Naive B cell (primary cell): ENCODE data around the gene ADRA1B. TPM values are rescaled to one million over a fixed set of nuclear protein-coding genes. Genes with fewer than 3 reads are reported as not detected.
"Not testable (repeated sequence)": the region's sequence is repeated elsewhere in the genome, so short reads cannot be mapped to it uniquely, and the experiment has no call there.

Experiments
- ATAC-seq, 2 donors: fragments of 150-1000 bp; cut with Tn5 transposase; 2 replicates each; pipeline ENCODE4 v1.10.0; 2021; ENCODE audit warnings: low read depth in 2 of 2, mild to moderate bottlenecking in 2 of 2, moderate library complexity in 2 of 2
- DNase-seq: peaks from one replicate; pipeline ENCODE4 v3.0.0; 2022
- H3K27ac Mint-ChIP-seq, 6 donors: one replicate each; pipeline ENCODE4 v1.8.0; 2020 to 2022; ENCODE audit warnings: mild to moderate bottlenecking in 6 of 6, mixed read lengths in 6 of 6, moderate library complexity in 5 of 6, inconsistent platforms in 2 of 6
- H3K27me3 Mint-ChIP-seq, 3 donors: one replicate each; pipeline ENCODE4 v1.8.0; 2021 to 2022; ENCODE audit warnings: mixed read lengths in 3 of 3, mild to moderate bottlenecking in 1 of 3
- H3K36me3 Mint-ChIP-seq, 2 donors: one replicate each; pipeline ENCODE4 v1.8.0; 2020 to 2022; ENCODE audit warnings: mixed read lengths in 2 of 2, inconsistent platforms in 1 of 2, mild to moderate bottlenecking in 1 of 2
- H3K4me1 Mint-ChIP-seq, 3 donors: one replicate each; pipeline ENCODE4 v1.8.0; 2020 to 2022; ENCODE audit warnings: mixed read lengths in 3 of 3, inconsistent platforms in 1 of 3, mild to moderate bottlenecking in 1 of 3, moderate library complexity in 1 of 3
- H3K4me3 Mint-ChIP-seq, 8 donors: one replicate each; pipeline ENCODE4 v1.8.0; 2020 to 2022; ENCODE audit warnings: mild to moderate bottlenecking in 8 of 8, mixed read lengths in 8 of 8, moderate library complexity in 8 of 8, inconsistent platforms in 2 of 8
- H3K9me3 Mint-ChIP-seq, 7 donors: one replicate each; pipeline ENCODE4 v1.8.0; 2020 to 2022; ENCODE audit warnings: mixed read lengths in 7 of 7, mild to moderate bottlenecking in 5 of 7, inconsistent platforms in 2 of 7, moderate library complexity in 1 of 7
- polyA plus RNA-seq, 6 donors: library from polyadenylated mRNA; unstranded; fragments of 300-500 nt; fragmentation: Illumina TruSeq; gene quantifications; one replicate each; pipeline ENCODE4 v1.2.3, GENCODE V29; 2021; ENCODE audit warnings: low read depth in 6 of 6

Gene ADRA1B
- polyA plus RNA-seq, 6 donors from 2014 or later, result not detected

- H3K4me1 Mint-ChIP-seq, result no peaks in the 10 kb centered on the region
- DNase-seq (no peak), ATAC-seq (no peak)
- peaks cover 33 to 46% (median 37%) of the 10 kb centered on the region in 3 donors for H3K27me3 Mint-ChIP-seq
- H3K36me3 Mint-ChIP-seq, result no peaks in the 10 kb centered on the region
- no peak overlapping the region for H3K4me3 Mint-ChIP-seq
- no peaks in the 10 kb centered on the region for H3K9me3 Mint-ChIP-seq
- H3K27ac Mint-ChIP-seq, result no peak overlapping the region
Measured at GRCh38 chr5:159947708-159948358, 31.6 kb downstream of the ADRA1B start.

GRCh38 chr5:159951387-159951786 lies 35.1 kb downstream of the ADRA1B start:
- DNase-seq (no peak), ATAC-seq (no peak)
- Mint-ChIP-seq H3K4me3 (no peak overlapping the region), H3K36me3 (no peaks in the 10 kb centered on the region), H3K27me3 (peaks cover 22 to 36% (median 33%) of the 10 kb centered on the region in 3 donors), H3K27ac (no peak overlapping the region), H3K4me1 (no peaks in the 10 kb centered on the region), H3K9me3 (no peaks in the 10 kb centered on the region)

- no peak overlapping the region for H3K4me3 Mint-ChIP-seq
- DNase-seq, result no peak
- H3K4me1 Mint-ChIP-seq, result no peaks in the 10 kb centered on the region
- H3K9me3 Mint-ChIP-seq, result no peaks in the 10 kb centered on the region
- H3K27ac Mint-ChIP-seq, result no peak overlapping the region
- H3K36me3 Mint-ChIP-seq, result no peaks in the 10 kb centered on the region
- H3K27me3 Mint-ChIP-seq, result peaks cover 18 to 36% (median 32%) of the 10 kb centered on the region in 3 donors
- ATAC-seq, result no peak
Measured at GRCh38 chr5:159951834-159952233, 35.6 kb downstream of the ADRA1B start.

GRCh38 chr5:159953609-159954008 lies 37.3 kb downstream of the ADRA1B start:
- H3K27me3 Mint-ChIP-seq, result peaks cover 17 to 36% (median 32%) of the 10 kb centered on the region in 3 donors
- H3K4me1 Mint-ChIP-seq, result no peaks in the 10 kb centered on the region
- H3K9me3 Mint-ChIP-seq, result no peaks in the 10 kb centered on the region
- ATAC-seq (no peak), DNase-seq (no peak)
- no peaks in the 10 kb centered on the region for H3K36me3 Mint-ChIP-seq
- H3K4me3 Mint-ChIP-seq, result no peak overlapping the region
- H3K27ac Mint-ChIP-seq, result no peak overlapping the region

- Mint-ChIP-seq H3K4me3 (no peak overlapping the region), H3K4me1 (no peaks in the 10 kb centered on the region), H3K9me3 (no peaks in the 10 kb centered on the region), H3K36me3 (no peaks in the 10 kb centered on the region), H3K27ac (no peak overlapping the region), H3K27me3 (peaks cover 13 to 25% (median 24%) of the 10 kb centered on the region in 3 donors)
- no peak for DNase-seq
- ATAC-seq, result no peak
Measured at GRCh38 chr5:159955056-159955624, 38.9 kb downstream of the ADRA1B start.

GRCh38 chr5:159956074-159956473 lies 39.8 kb downstream of the ADRA1B start:
- Mint-ChIP-seq H3K27ac (no peak overlapping the region), H3K36me3 (no peaks in the 10 kb centered on the region), H3K9me3 (no peaks in the 10 kb centered on the region), H3K27me3 (peaks cover 13 to 22% (median 18%) of the 10 kb centered on the region in 3 donors), H3K4me3 (no peak overlapping the region), H3K4me1 (no peaks in the 10 kb centered on the region)
- DNase-seq, result no peak
- no peak for ATAC-seq

GRCh38 chr5:159961176-159962160 lies 45.2 kb downstream of the ADRA1B start:
- H3K4me3 Mint-ChIP-seq, result no peak overlapping the region

GRCh38 chr5:159962214-159962613 lies 45.9 kb downstream of the ADRA1B start:
- H3K4me3 Mint-ChIP-seq, result no peak overlapping the region
- peaks cover 19 to 32% (median 25%) of the 10 kb centered on the region in 3 donors for H3K27me3 Mint-ChIP-seq
- no peaks in the 10 kb centered on the region for H3K9me3 Mint-ChIP-seq
- H3K27ac Mint-ChIP-seq, result peak overlapping the region in 1 of 6 donors; percentile 47
- ATAC-seq, result no peak
- no peaks in the 10 kb centered on the region for H3K36me3 Mint-ChIP-seq
- H3K4me1 Mint-ChIP-seq, result peaks cover 0 to 7% (median 0%) of the 10 kb centered on the region in 3 donors
- no peak for DNase-seq

More at GRCh38 chr5:159961176-159962160, 45.2 kb downstream of the ADRA1B start:
- Mint-ChIP-seq H3K27ac (no peak overlapping the region), H3K27me3 (peaks cover 13 to 28% (median 18%) of the 10 kb centered on the region in 3 donors), H3K36me3 (no peaks in the 10 kb centered on the region), H3K4me1 (peaks cover 0 to 7% (median 0%) of the 10 kb centered on the region in 3 donors), H3K9me3 (no peaks in the 10 kb centered on the region)
- DNase-seq (no peak), ATAC-seq (no peak)

- Mint-ChIP-seq H3K36me3 (no peaks in the 10 kb centered on the region), H3K27me3 (peaks cover 33 to 40% (median 36%) of the 10 kb centered on the region in 3 donors), H3K9me3 (no peaks in the 10 kb centered on the region), H3K27ac (no peak overlapping the region), H3K4me3 (no peak overlapping the region), H3K4me1 (peaks cover 0 to 7% (median 0%) of the 10 kb centered on the region in 3 donors)
- no peak for DNase-seq
- ATAC-seq, result no peak
Measured at GRCh38 chr5:159963935-159964334, 47.7 kb downstream of the ADRA1B start.

- DNase-seq (no peak), ATAC-seq (peak; percentile 37 to 40)
- Mint-ChIP-seq H3K9me3 (no peaks in the 10 kb centered on the region), H3K4me1 (peaks cover 0 to 7% (median 0%) of the 10 kb centered on the region in 3 donors), H3K27me3 (peaks cover 35 to 45% (median 42%) of the 10 kb centered on the region in 3 donors), H3K27ac (no peak overlapping the region), H3K36me3 (no peaks in the 10 kb centered on the region), H3K4me3 (no peak overlapping the region)
Measured at GRCh38 chr5:159965031-159965837, 49.0 kb downstream of the ADRA1B start.

GRCh38 chr5:159965838-159966128 lies 49.5 kb downstream of the ADRA1B start:
- H3K4me1 Mint-ChIP-seq, DNase-seq, H3K36me3 Mint-ChIP-seq, H3K4me3 Mint-ChIP-seq, H3K27ac Mint-ChIP-seq, ATAC-seq, H3K9me3 Mint-ChIP-seq: not testable (repeated sequence)
- H3K27me3 Mint-ChIP-seq, result peaks cover 40 to 51% (median 48%) of the 10 kb centered on the region in 3 donors

- peaks cover 15 to 17% (median 17%) of the 10 kb centered on the region in 3 donors for H3K4me1 Mint-ChIP-seq
- peak overlapping the region in 1 of 6 donors; percentile 48 for H3K27ac Mint-ChIP-seq
- H3K27me3 Mint-ChIP-seq, result peaks cover 69 to 82% (median 76%) of the 10 kb centered on the region in 3 donors
- no peak overlapping the region for H3K4me3 Mint-ChIP-seq
- DNase-seq (no peak), ATAC-seq (no peak)
- no peaks in the 10 kb centered on the region for H3K9me3 Mint-ChIP-seq
- no peaks in the 10 kb centered on the region for H3K36me3 Mint-ChIP-seq
Measured at GRCh38 chr5:159969966-159970365, 53.7 kb downstream of the ADRA1B start.

- Mint-ChIP-seq H3K27ac (no peak overlapping the region), H3K4me3 (peak overlapping the region in 4 of 8 donors; percentile 54 to 69 (median 67)), H3K27me3 (peaks cover 69 to 79% (median 70%) of the 10 kb centered on the region in 3 donors), H3K4me1 (peaks cover 11 to 17% (median 15%) of the 10 kb centered on the region in 3 donors), H3K36me3 (no peaks in the 10 kb centered on the region), H3K9me3 (no peaks in the 10 kb centered on the region)
- no peak for ATAC-seq
- no peak for DNase-seq
Measured at GRCh38 chr5:159971038-159971437, 54.8 kb downstream of the ADRA1B start.
